Right atrium auricular region (tissue), 2 donors: ENCODE data around the gene TMEM106B. TPM values are rescaled to one million over a fixed set of nuclear protein-coding genes. Genes with fewer than 3 reads are reported as not detected.

ENCODE experiments used
- DNase-seq: peaks from one replicate; pipeline ENCODE4 v3.0.0-alpha.2; 2019; ENCODE audit warnings: low spot score
- H3K27ac ChIP-seq, 2 donors: fragments of 200-600 bp; sonication (generic); 1 replicate in 1 of 2; 2 replicates in 1 of 2; pipeline ENCODE4 v1.5.1; 2016 to 2019
- H3K27me3 ChIP-seq, 2 donors: fragments of 200-600 bp; sonication (generic); one replicate each; pipeline versions ENCODE4 v1.5.1 to v1.6.0; 2017 to 2019
- H3K36me3 ChIP-seq: fragments of 200-600 bp; sonication (generic); one replicate; pipeline ENCODE4 v1.5.1; 2016
- H3K4me1 ChIP-seq, 2 donors: fragments of 200-600 bp; sonication (generic); one replicate each; pipeline versions ENCODE4 v1.5.1 to v1.6.0; 2017 to 2019
- H3K4me3 ChIP-seq, 2 donors: fragments of 200-600 bp; sonication (generic); 1 replicate in 1 of 2; 2 replicates in 1 of 2; pipeline ENCODE4 v1.5.1; 2017 to 2019; ENCODE audit warnings: mild to moderate bottlenecking in 1 of 2, moderate library complexity in 1 of 2
- H3K9me3 ChIP-seq, 2 donors: fragments of 200-600 bp; sonication (generic); one replicate each; pipeline ENCODE4 v1.5.1; 2019
- total RNA-seq, 2 donors: library from RNA; depleted of rRNA; stranded (reverse); fragments of >200 nt; gene quantifications; one replicate each; pipeline ENCODE4 v1.1.0, GENCODE V29; 2016
- TF ChIP-seq, protein P1 (sequence below), 2 donors: fragments of 200-600 bp; sonication (generic); IDR thresholded peaks; one replicate each; pipeline ENCODE4 v1.5.1; 2019; ENCODE audit warnings: antibody characterized with exemption in 2 of 2

The TMEM106B gene
- total RNA-seq, 2 donors from 2014 or later: 51.6 to 76.6 TPM

DNA sequence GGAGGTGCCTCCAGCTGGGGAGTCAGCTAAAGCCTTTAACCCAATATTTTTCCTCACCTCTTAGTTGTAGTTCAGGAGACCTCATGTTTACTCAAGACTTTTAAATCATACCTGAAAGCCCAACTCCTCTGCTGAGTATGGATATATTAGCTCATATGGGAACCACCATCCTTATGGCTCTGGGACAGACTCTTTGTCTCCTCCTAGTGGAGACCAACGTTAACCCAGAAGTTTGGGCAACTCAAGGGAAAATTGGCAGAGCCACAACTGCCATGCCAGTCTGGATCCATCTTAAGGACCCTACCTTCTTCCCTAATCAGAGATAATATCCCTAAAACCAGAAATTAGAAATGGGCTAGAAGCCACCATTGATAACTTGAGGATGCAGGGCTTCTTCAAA lies 80.8 kb downstream of the TMEM106B start:
- H3K9me3 ChIP-seq: no peaks in the 10 kb centered on the region
- DNase-seq: no peak
- H3K36me3 ChIP-seq: no peaks in the 10 kb centered on the region
- no peaks in the 10 kb centered on the region for H3K27me3 ChIP-seq
- H3K4me3 ChIP-seq: no peak overlapping the region
- TF ChIP-seq, protein P1, sequence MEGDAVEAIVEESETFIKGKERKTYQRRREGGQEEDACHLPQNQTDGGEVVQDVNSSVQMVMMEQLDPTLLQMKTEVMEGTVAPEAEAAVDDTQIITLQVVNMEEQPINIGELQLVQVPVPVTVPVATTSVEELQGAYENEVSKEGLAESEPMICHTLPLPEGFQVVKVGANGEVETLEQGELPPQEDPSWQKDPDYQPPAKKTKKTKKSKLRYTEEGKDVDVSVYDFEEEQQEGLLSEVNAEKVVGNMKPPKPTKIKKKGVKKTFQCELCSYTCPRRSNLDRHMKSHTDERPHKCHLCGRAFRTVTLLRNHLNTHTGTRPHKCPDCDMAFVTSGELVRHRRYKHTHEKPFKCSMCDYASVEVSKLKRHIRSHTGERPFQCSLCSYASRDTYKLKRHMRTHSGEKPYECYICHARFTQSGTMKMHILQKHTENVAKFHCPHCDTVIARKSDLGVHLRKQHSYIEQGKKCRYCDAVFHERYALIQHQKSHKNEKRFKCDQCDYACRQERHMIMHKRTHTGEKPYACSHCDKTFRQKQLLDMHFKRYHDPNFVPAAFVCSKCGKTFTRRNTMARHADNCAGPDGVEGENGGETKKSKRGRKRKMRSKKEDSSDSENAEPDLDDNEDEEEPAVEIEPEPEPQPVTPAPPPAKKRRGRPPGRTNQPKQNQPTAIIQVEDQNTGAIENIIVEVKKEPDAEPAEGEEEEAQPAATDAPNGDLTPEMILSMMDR (IDR thresholded peaks at IDR 0.05): no peak
- H3K27ac ChIP-seq: no peak overlapping the region
- no peaks in the 10 kb centered on the region for H3K4me1 ChIP-seq

Other genes starting within 250 kb of the TMEM106B start
- 10 to 100 TPM in 1 of 2 donors, 1 to 10 TPM in 1; 4.0 to 14.4 TPM for gene VWDE, start 192.6 kb downstream of the TMEM106B start, total RNA-seq